CD14-positive monocyte (primary cell): ENCODE measurements around the gene DENND1A. TPM values are rescaled to one million over a fixed set of nuclear protein-coding genes. Genes with fewer than 3 reads are reported as not detected.

Source experiments
- DNase-seq, 3 donors: peaks; one replicate each; pipeline ENCODE4 v3.0.0-alpha.2; 2011 to 2022
- H2AFZ ChIP-seq: 2 replicates; pipeline ENCODE4 v1.6.0; 2012; ENCODE audit warnings: mild to moderate bottlenecking, low read depth, low read length, inconsistent platforms; ENCODE audit not compliant: insufficient read depth, poor library complexity, severe bottlenecking
- H3K27ac ChIP-seq, 2 donors: 1 replicate in 1 of 2; 2 replicates in 1 of 2; pipeline ENCODE4 v1.5.1; 2012 to 2013; ENCODE audit warnings: low read length in 2 of 2, control low read depth in 1 of 2, inconsistent platforms in 1 of 2, low read depth in 1 of 2, mild to moderate bottlenecking in 1 of 2
- H3K27me3 ChIP-seq, 2 donors: one replicate each; pipeline versions ENCODE4 v1.6.0 to v1.6.1; 2011 to 2013; ENCODE audit warnings: low read length in 2 of 2; ENCODE audit not compliant: control insufficient read depth in 2 of 2, insufficient read depth in 2 of 2
- H3K36me3 ChIP-seq, 2 donors: replicated peaks in 1 of 2; 1 replicate in 1 of 2; 2 replicates in 1 of 2; pipeline versions ENCODE4 v1.5.1 to v1.6.1; 2012 to 2013; ENCODE audit warnings: low read length in 2 of 2, control low read depth in 1 of 2, inconsistent platforms in 1 of 2, mild to moderate bottlenecking in 1 of 2; ENCODE audit not compliant: insufficient read depth in 2 of 2, control insufficient read depth in 1 of 2
- H3K4me1 ChIP-seq, 2 donors: 1 replicate in 1 of 2; 2 replicates in 1 of 2; pipeline versions ENCODE4 v1.5.1 to v1.6.1; 2012 to 2013; ENCODE audit warnings: low read length in 2 of 2, control low read depth in 1 of 2, inconsistent platforms in 1 of 2, mild to moderate bottlenecking in 1 of 2, moderate library complexity in 1 of 2; ENCODE audit not compliant: insufficient read depth in 2 of 2, control insufficient read depth in 1 of 2
- H3K4me2 ChIP-seq: replicated peaks from 2 replicates; pipeline ENCODE3; 2012; ENCODE audit warnings: low read length, moderate library complexity, mild to moderate bottlenecking; ENCODE audit not compliant: poor library complexity, severe bottlenecking; ENCODE audit errors: extremely low read depth
- H3K4me3 ChIP-seq, 3 experiments: fragments of 200-600 bp in 1 of 3; sonication (generic) in 1 of 3; replicated peaks in 1 of 3; 1 replicate in 2 of 3; 2 replicates in 1 of 3; pipeline ENCODE4 v1.5.1; 2011 to 2013; ENCODE audit warnings: low read length in 3 of 3, mild to moderate bottlenecking in 3 of 3, control low read depth in 2 of 3, low read depth in 2 of 3, inconsistent platforms in 1 of 3, moderate library complexity in 1 of 3
- H3K79me2 ChIP-seq: 2 replicates; pipeline ENCODE4 v1.6.0; 2012; ENCODE audit warnings: mild to moderate bottlenecking, control low read depth, inconsistent platforms, low read length, moderate library complexity; ENCODE audit not compliant: insufficient read depth
- H3K9ac ChIP-seq: 2 replicates; pipeline ENCODE4 v1.6.0; 2017; ENCODE audit warnings: low read length, mild to moderate bottlenecking; ENCODE audit not compliant: insufficient read depth, poor library complexity, severe bottlenecking
- H3K9me3 ChIP-seq, 2 donors: replicated peaks in 1 of 2; 1 replicate in 1 of 2; 2 replicates in 1 of 2; pipeline versions ENCODE4 v1.5.1 to v1.6.1; 2012 to 2013; ENCODE audit warnings: low read length in 2 of 2, control low read depth in 1 of 2; ENCODE audit not compliant: control insufficient read depth in 1 of 2, insufficient read depth in 1 of 2
- H4K20me1 ChIP-seq: 2 replicates; pipeline ENCODE4 v1.6.0; 2012; ENCODE audit warnings: mild to moderate bottlenecking, low read length, control low read depth, moderate library complexity; ENCODE audit not compliant: insufficient read depth
- H3K27ac Mint-ChIP-seq, 7 donors: one replicate each; pipeline ENCODE4 v1.8.0; 2020; ENCODE audit warnings: mild to moderate bottlenecking in 7 of 7, mixed read lengths in 7 of 7, moderate library complexity in 6 of 7, inconsistent platforms in 2 of 7
- H3K27me3 Mint-ChIP-seq, 3 donors: one replicate each; pipeline ENCODE4 v1.8.0; 2021 to 2022; ENCODE audit warnings: low read depth in 3 of 3, mild to moderate bottlenecking in 3 of 3, mixed read lengths in 3 of 3, moderate library complexity in 3 of 3, inconsistent platforms in 1 of 3
- H3K36me3 Mint-ChIP-seq, 2 donors: one replicate each; pipeline ENCODE4 v1.8.0; 2020; ENCODE audit warnings: mixed read lengths in 2 of 2, inconsistent platforms in 1 of 2, mild to moderate bottlenecking in 1 of 2
- H3K4me1 Mint-ChIP-seq: one replicate; pipeline ENCODE4 v1.8.0; 2020; ENCODE audit warnings: mild to moderate bottlenecking, mixed read lengths
- H3K4me3 Mint-ChIP-seq, 2 donors: one replicate each; pipeline ENCODE4 v1.8.0; 2020; ENCODE audit warnings: mild to moderate bottlenecking in 2 of 2, mixed read lengths in 2 of 2, moderate library complexity in 1 of 2
- H3K9me3 Mint-ChIP-seq, 7 donors: one replicate each; pipeline ENCODE4 v1.8.0; 2020 to 2022; ENCODE audit warnings: mixed read lengths in 7 of 7, mild to moderate bottlenecking in 6 of 7, moderate library complexity in 6 of 7, inconsistent platforms in 2 of 7
- CTCF ChIP-seq: fragments of 200-600 bp; IDR thresholded peaks from one replicate; pipeline ENCODE4 v1.8.0; 2022; ENCODE audit warnings: antibody characterized with exemption, mild to moderate bottlenecking
- WGBS: methylation state at CpG from one replicate; pipeline ENCODE4 v1.1.5; 2013; ENCODE audit warnings: missing lambda C conversion rate; ENCODE audit not compliant: insufficient coverage; 5-methylcytosine and 5-hydroxymethylcytosine counted together
- intact Hi-C, 2 donors: fragments of 100-400 bp; cut with micrococcal nuclease; formaldehyde crosslinking; loops; one replicate each; pipeline versions ENCODE4 v1.15.0 to v1.15.1; 2023
- polyA plus RNA-seq, 3 donors: library from polyadenylated mRNA; depleted of rRNA in 1 of 3; unstranded in 2 of 3; stranded (reverse) in 1 of 3; fragments of 300-500 nt in 2 of 3; fragments of >200 nt in 1 of 3; fragmentation: Illumina TruSeq in 2 of 3; gene quantifications; 1 replicate in 2 of 3; 2 replicates in 1 of 3; pipeline ENCODE4 v1.2.3, GENCODE V29; 2012 to 2021

DENND1A gene
- polyA plus RNA-seq, 3 donors: 24.8 to 73.0 (median 29.4) TPM

GRCh38 chr9:123441769-123442168 lies 488.2 kb downstream of the DENND1A start:
- peaks cover 94 to 95% of the 10 kb centered on the region in 2 donors for H3K36me3 Mint-ChIP-seq

GRCh38 chr9:123440256-123440655 lies 489.7 kb downstream of the DENND1A start:
- 95% methylated on average over 3 of the region's 11 CpGs for WGBS
- Mint-ChIP-seq H3K36me3 (peaks cover 92 to 95% of the 10 kb centered on the region in 2 donors), H3K27ac (no peak overlapping the region), H3K4me1 (peaks cover 5% of the 10 kb centered on the region), H3K4me3 (no peak overlapping the region), H3K9me3 (no peaks in the 10 kb centered on the region), H3K27me3 (no peaks in the 10 kb centered on the region)
- TF ChIP-seq CTCF: no peak
- Histone ChIP-seq H3K9ac (no peak overlapping the region), H3K79me2 (no peaks in the 10 kb centered on the region), H4K20me1 (peaks cover 10% of the 10 kb centered on the region), H2AFZ (no peak overlapping the region), H3K4me2 (no peak overlapping the region), H3K9me3 (no peaks in the 10 kb centered on the region), H3K27me3 (no peaks in the 10 kb centered on the region), H3K27ac (no peak overlapping the region), H3K4me1 (no peaks in the 10 kb centered on the region), H3K4me3 (no peak overlapping the region), H3K36me3 (peaks cover 80 to 100% of the 10 kb centered on the region in 2 donors)
- intact Hi-C loops: no loop called here
- no peak for DNase-seq

More at GRCh38 chr9:123441769-123442168, 488.2 kb downstream of the DENND1A start:
- intact Hi-C loops: no loop called here
- peaks cover 76 to 100% of the 10 kb centered on the region in 2 donors for H3K36me3 ChIP-seq
- H2AFZ ChIP-seq: no peak overlapping the region
- H3K9me3 ChIP-seq: no peaks in the 10 kb centered on the region
- TF ChIP-seq CTCF: no peak
- no peak overlapping the region for H3K27ac Mint-ChIP-seq
- no peaks in the 10 kb centered on the region for H3K9me3 Mint-ChIP-seq
- no peak for DNase-seq
- no peak overlapping the region for H3K9ac ChIP-seq
- no peaks in the 10 kb centered on the region for H3K27me3 Mint-ChIP-seq
- H3K4me3 Mint-ChIP-seq: no peak overlapping the region
- no peaks in the 10 kb centered on the region for H3K79me2 ChIP-seq
- no peaks in the 10 kb centered on the region for H3K27me3 ChIP-seq
- H3K27ac ChIP-seq: no peak overlapping the region
- H3K4me2 ChIP-seq: no peak overlapping the region
- H4K20me1 ChIP-seq: peaks cover 7% of the 10 kb centered on the region
- H3K4me3 ChIP-seq: no peak overlapping the region
- H3K4me1 Mint-ChIP-seq: peaks cover 5% of the 10 kb centered on the region
- H3K4me1 ChIP-seq: no peaks in the 10 kb centered on the region
